ENCODE data around the gene WASHC3.

WASHC3 gene

DNA sequence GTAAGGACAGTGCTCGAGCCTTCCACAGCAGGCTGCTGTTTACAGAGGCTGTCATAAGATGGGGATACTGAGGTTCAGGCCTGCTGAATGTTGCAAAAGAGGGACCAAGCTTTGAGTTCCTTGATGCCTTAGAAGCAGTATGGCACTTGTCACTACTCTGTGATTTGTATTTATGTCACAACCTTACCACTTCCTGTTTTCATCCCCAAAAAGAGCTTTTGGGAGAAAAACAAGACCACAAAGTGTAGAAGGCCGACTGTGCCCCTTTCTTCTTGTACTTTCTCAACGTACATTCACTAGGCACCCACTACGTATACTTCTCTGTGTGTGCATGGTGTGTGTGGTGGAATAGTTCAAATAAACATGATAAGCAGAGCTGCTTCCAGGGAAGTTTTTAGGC, 94.3 kb downstream of the WASHC3 start:
- peak; percentile 3 for DNase-seq

DNA sequence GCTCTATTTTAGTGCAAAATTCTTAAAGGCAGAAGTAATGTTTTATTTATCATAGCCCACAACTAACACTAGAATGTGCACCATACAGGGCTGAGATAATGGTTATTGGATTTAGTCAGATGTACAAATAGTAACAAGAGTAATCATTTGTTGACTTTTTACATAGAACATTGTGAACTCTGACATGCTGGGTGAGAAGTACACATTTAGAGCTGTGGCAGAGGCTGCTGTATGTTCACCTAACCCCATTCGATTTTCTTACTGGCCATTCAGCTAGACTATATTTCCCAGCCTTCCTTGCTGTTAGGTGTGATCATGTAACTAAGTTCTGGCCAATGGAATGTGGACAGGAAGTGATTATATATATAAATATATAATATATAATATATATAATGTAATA, 95.3 kb downstream of the WASHC3 start:
- DNase-seq = no peak

DNA sequence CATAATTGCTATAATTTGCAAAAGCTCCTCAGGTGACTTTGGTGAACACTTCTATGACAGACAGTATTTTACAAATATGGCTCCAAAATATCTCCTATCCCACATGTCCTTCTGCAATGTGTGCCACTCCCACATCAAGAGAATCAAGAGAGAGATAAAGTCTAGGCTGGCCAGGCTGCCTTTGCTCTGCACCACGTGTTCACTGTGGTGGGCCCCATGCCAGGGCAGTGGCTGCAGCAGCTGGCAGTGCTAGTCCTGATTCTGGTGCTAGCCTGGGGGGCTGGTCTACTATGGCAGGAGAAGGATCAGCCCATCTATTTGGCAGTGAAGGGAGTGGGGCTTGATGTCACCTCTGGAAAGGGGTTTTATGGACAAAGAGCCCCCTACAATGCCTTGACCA, 98.1 kb downstream of the WASHC3 start:
- no peak for DNase-seq
